SK-N-SH (cell line): ENCODE results near the gene ARMH3. TPM values are rescaled to one million over a fixed set of nuclear protein-coding genes. Genes with fewer than 3 reads are reported as not detected.

Experiments used
- CTCF ChIA-PET: fragments of 300-600, 350-600 bp; formaldehyde crosslinking; extraction: SDS; loops from one replicate; lab custom pipeline; 2021; lab: Yijun Ruan, JAX
- POLR2A ChIA-PET: fragments of 350-600 bp; sonication (Branson Sonifier 250); formaldehyde crosslinking; extraction: SDS; loops from one replicate; lab custom pipeline; 2020; ENCODE audit warnings: antibody characterized with exemption, inconsistent platforms; lab: Yijun Ruan, JAX
- DNase-seq: peaks from one replicate; pipeline ENCODE4 v3.0.0; 2012
- H2AFZ ChIP-seq: fragments of 200-600 bp; sonication (generic); 2 replicates; pipeline ENCODE4 v1.8.1; 2016; ENCODE audit warnings: antibody characterized with exemption, mild to moderate bottlenecking, low read depth
- H3F3A ChIP-seq: fragments of 200-600 bp; sonication (generic); replicated peaks from 2 replicates; pipeline ENCODE3; 2016; ENCODE audit warnings: antibody characterized with exemption, mild to moderate bottlenecking; ENCODE audit not compliant: insufficient read depth
- H3K27ac ChIP-seq, 2 experiments: fragments of 200-500 bp in 1 of 2; fragments of 200-600 bp in 1 of 2; sonication (Bioruptor generic) in 1 of 2; sonication (generic), shearing (Covaris generic) in 1 of 2; 2 replicates each; pipeline versions ENCODE4 v1.5.1 to v1.6.1; 2014 to 2016; ENCODE audit warnings: low read depth in 2 of 2, inconsistent platforms in 1 of 2, low read length in 1 of 2, mild to moderate bottlenecking in 1 of 2, mixed read lengths in 1 of 2
- H3K27me3 ChIP-seq: fragments of 200-600 bp; sonication (generic), shearing (Covaris generic); 2 replicates; pipeline ENCODE4 v1.6.1; 2016; ENCODE audit warnings: mixed run types; ENCODE audit not compliant: insufficient read depth
- H3K36me3 ChIP-seq, 2 experiments: fragments of 200-500 bp in 1 of 2; fragments of 200-600 bp in 1 of 2; sonication (Bioruptor generic) in 1 of 2; sonication (generic) in 1 of 2; replicated peaks in 1 of 2; 2 replicates each; pipeline versions ENCODE3 to v1.5.1; 2014 to 2016; ENCODE audit warnings: low read length in 1 of 2, mild to moderate bottlenecking in 1 of 2; ENCODE audit not compliant: insufficient read depth in 2 of 2, control insufficient read depth in 1 of 2
- H3K4me1 ChIP-seq, 2 experiments: fragments of 200-500 bp in 1 of 2; fragments of 200-600 bp in 1 of 2; sonication (Bioruptor generic) in 1 of 2; sonication (generic), shearing (Covaris generic) in 1 of 2; 2 replicates each; pipeline versions ENCODE4 v1.5.1 to v1.6.1; 2014 to 2016; ENCODE audit warnings: low read depth in 1 of 2, low read length in 1 of 2, mixed run types in 1 of 2; ENCODE audit not compliant: insufficient read depth in 2 of 2, control insufficient read depth in 1 of 2
- H3K4me2 ChIP-seq: fragments of 200-600 bp; sonication (generic), shearing (Covaris generic); 2 replicates; pipeline ENCODE4 v1.6.1; 2017; ENCODE audit warnings: mixed run types
- H3K4me3 ChIP-seq, 2 experiments: fragments of 200-500 bp in 1 of 2; fragments of 200-600 bp in 1 of 2; sonication (Bioruptor generic) in 1 of 2; sonication (generic), shearing (Covaris generic) in 1 of 2; 2 replicates each; pipeline versions ENCODE4 v1.5.1 to v1.8.1; 2014 to 2016; ENCODE audit warnings: low read depth in 2 of 2, inconsistent platforms in 1 of 2, low read length in 1 of 2, mild to moderate bottlenecking in 1 of 2, mixed read lengths in 1 of 2, moderate library complexity in 1 of 2
- H3K79me2 ChIP-seq: fragments of 200-600 bp; sonication (generic); 2 replicates; pipeline ENCODE4 v1.8.1; 2017; ENCODE audit warnings: mild to moderate bottlenecking; ENCODE audit not compliant: insufficient read depth
- H3K9ac ChIP-seq: fragments of 200-600 bp; sonication (generic); 2 replicates; pipeline ENCODE4 v1.6.1; 2017; ENCODE audit warnings: mixed run types
- H3K9me2 ChIP-seq: fragments of 200-600 bp; sonication (generic); 2 replicates; pipeline ENCODE4 v1.6.1; 2017; ENCODE audit warnings: mixed run types
- H3K9me3 ChIP-seq: fragments of 200-600 bp; sonication (generic); 2 replicates; pipeline ENCODE4 v1.6.1; 2017; ENCODE audit warnings: mixed run types, mild to moderate bottlenecking, moderate library complexity
- H4K20me1 ChIP-seq: fragments of 200-600 bp; sonication (generic); 2 replicates; pipeline ENCODE4 v1.6.1; 2017; ENCODE audit warnings: mild to moderate bottlenecking, mixed run types; ENCODE audit not compliant: insufficient read depth
- ELF1 ChIP-seq: IDR thresholded peaks from 2 replicates; pipeline ENCODE4 v1.4.0; 2012
- FOSL2 ChIP-seq: IDR thresholded peaks from 2 replicates; pipeline ENCODE4 v1.4.0; 2012; ENCODE audit warnings: low read depth, mild to moderate bottlenecking, moderate library complexity, borderline replicate concordance
- FOXJ3 ChIP-seq: sonication (generic); formaldehyde crosslinking; IDR thresholded peaks from 2 replicates; pipeline ENCODE4 v1.5.1; 2020; ENCODE audit warnings: mild to moderate bottlenecking, missing genetic modification reagents
- IRF3 ChIP-seq: fragments of 150-350 bp; IDR thresholded peaks from 2 replicates; pipeline ENCODE4 v1.6.1; 2016; ENCODE audit warnings: mild to moderate bottlenecking, low read depth, low read length
- MAX ChIP-seq: IDR thresholded peaks from 2 replicates; pipeline ENCODE4 v1.4.0; 2012; ENCODE audit warnings: low read depth
- MEF2A ChIP-seq: IDR thresholded peaks from 2 replicates; pipeline ENCODE4 v1.4.0; 2012; ENCODE audit warnings: low read depth, borderline replicate concordance
- NFIC ChIP-seq: IDR thresholded peaks from 2 replicates; pipeline ENCODE4 v1.4.0; 2012; ENCODE audit warnings: borderline replicate concordance
- RAD21 ChIP-seq: IDR thresholded peaks from 2 replicates; pipeline ENCODE4 v1.6.1; 2012; ENCODE audit warnings: mild to moderate bottlenecking, low read length
- RCOR1 ChIP-seq: fragments of 150-350 bp; IDR thresholded peaks from 2 replicates; pipeline ENCODE4 v1.6.1; 2017; ENCODE audit warnings: antibody characterized with exemption, low read length
- REST ChIP-seq: IDR thresholded peaks from 2 replicates; pipeline ENCODE4 v1.6.1; 2012; ENCODE audit warnings: mild to moderate bottlenecking, low read depth, low read length, moderate library complexity
- RXRA ChIP-seq: IDR thresholded peaks from 2 replicates; pipeline ENCODE4 v1.4.0; 2012; ENCODE audit warnings: low read depth, mild to moderate bottlenecking, borderline replicate concordance
- SIN3A ChIP-seq: IDR thresholded peaks from 2 replicates; pipeline ENCODE4 v1.6.1; 2012; ENCODE audit warnings: low read depth, mild to moderate bottlenecking, low read length, moderate library complexity, borderline replicate concordance
- TAF1 ChIP-seq: IDR thresholded peaks from 2 replicates; pipeline ENCODE4 v1.6.1; 2012; ENCODE audit warnings: low read depth, mild to moderate bottlenecking, low read length, moderate library complexity, borderline replicate concordance
- USF2 ChIP-seq: fragments of 150-350 bp; IDR thresholded peaks from 2 replicates; pipeline ENCODE4 v1.6.1; 2017; ENCODE audit warnings: antibody characterized with exemption, low read length, low read depth, borderline replicate concordance
- YY1 ChIP-seq: IDR thresholded peaks from 2 replicates; pipeline ENCODE4 v1.4.0; 2012; ENCODE audit warnings: low read depth, mild to moderate bottlenecking
- WGBS: methylation state at CpG from one replicate; pipeline ENCODE4 v1.1.6; 2017; ENCODE audit warnings: low lambda C conversion rate; 5-methylcytosine and 5-hydroxymethylcytosine counted together
- polyA plus RNA-seq, 3 experiments: library from polyadenylated mRNA; depleted of rRNA; stranded (reverse); fragments of >200 nt; gene quantifications; 2 replicates each; pipeline ENCODE4 v1.2.3, GENCODE V29; 2012

Gene ARMH3
- polyA plus RNA-seq, 1 of the 3 experiments (the other 2 are of a cell fraction): 12.1 TPM

- no peaks in the 10 kb centered on the region for H3K27me3 ChIP-seq
- no peak overlapping the region for H3K9ac ChIP-seq
- TF ChIP-seq REST (no peak), MEF2A (no peak), FOSL2 (no peak), MAX (no peak), USF2 (no peak), SIN3A (no peak), IRF3 (no peak), RCOR1 (no peak), RAD21 (no peak), YY1 (no peak), RXRA (no peak), NFIC (no peak), ELF1 (no peak), TAF1 (no peak), FOXJ3 (CRISPR knock-in tag) (no peak)
- H3K79me2 ChIP-seq: no peaks in the 10 kb centered on the region
- H3K27ac ChIP-seq: no peak overlapping the region
- no peaks in the 10 kb centered on the region for H4K20me1 ChIP-seq
- no peak for DNase-seq
- ChIA-PET CTCF (interaction anchor here (2.0 kb wide), 1 partner anchor 18 kb away, joined by 11 read pairs; no protein-coding TSS in a partner anchor), POLR2A (no interaction called here)
- no peaks in the 10 kb centered on the region for H3F3A ChIP-seq
- no peaks in the 10 kb centered on the region for H3K36me3 ChIP-seq
- H3K4me1 ChIP-seq: no peaks in the 10 kb centered on the region
- H3K4me2 ChIP-seq: no peak overlapping the region
- H3K9me3 ChIP-seq: no peaks in the 10 kb centered on the region
- no peak overlapping the region for H2AFZ ChIP-seq
- H3K4me3 ChIP-seq: no peak overlapping the region
- 90% methylated on average over 2 of the region's 2 CpGs for WGBS
- no peaks in the 10 kb centered on the region for H3K9me2 ChIP-seq
Measured at GRCh38 chr10:102090772-102091171, 34.8 kb upstream of the ARMH3 start.
